Heart left ventricle (tissue), 13 donors: Measurements from ENCODE around the gene SCML1.

ENCODE experiments used
- CTCF ChIP-seq, 12 donors: fragments of 200-600 bp; sonication (generic) in 4 of 12; IDR thresholded peaks; one replicate each; pipeline versions ENCODE4 v1.5.0 to v1.8.0; 2018 to 2022; ENCODE audit warnings: antibody characterized with exemption in 12 of 12, mild to moderate bottlenecking in 5 of 12
- POLR2A ChIP-seq, 2 donors: fragments of 450-650 bp; IDR thresholded peaks; one replicate each; pipeline ENCODE4 v1.6.1; 2017; ENCODE audit warnings: antibody characterized with exemption in 2 of 2, mild to moderate bottlenecking in 2 of 2, moderate library complexity in 2 of 2
- donor health status: ischemic (EF 13 %, LVEDD 7.1; RV severe dilation, severe dysfunction).
- donor health status: DM: no; HTN: yes; CAD: no.
- donor health status: DM: no; HTN: no; CAD: no.
- donor health status: ischemic (EF 25% LVEDD 6.9; RV normal size, moderate dysfunction).
- donor health status: ischemic (EF 25% LVEDD 5.7; RV mildly dilated, moderate dysfunction).
- donor health status: ischemic (EF 35%, LVEDD 5.7; RV mildly dilated, moderate dysfunction).
- donor health status: nonischemic (EF 11% LVEDD 7.7; RV severe dilation, severe dysfunction).
- donor health status: DM: yes; HTN: yes; CAD: no.
- donor health status: PGD.
- donor health status: ischemic (EF 29% LVEDD 5.4; RV normal size, mild dysfunction).
- donor health status: nonischemic (EF 23%, LVEDD 6.1; RV moderate dilation, normal function).

- TF ChIP-seq CTCF (IDR thresholded peaks at IDR 0.05): no peak
- TF ChIP-seq POLR2A (IDR thresholded peaks at IDR 0.05): no peak
Measured at GRCh38 chrX:17719711-17720110, 17.6 kb upstream of the SCML1 start.
